Measurements from ENCODE around the gene DPYD.

DNA sequence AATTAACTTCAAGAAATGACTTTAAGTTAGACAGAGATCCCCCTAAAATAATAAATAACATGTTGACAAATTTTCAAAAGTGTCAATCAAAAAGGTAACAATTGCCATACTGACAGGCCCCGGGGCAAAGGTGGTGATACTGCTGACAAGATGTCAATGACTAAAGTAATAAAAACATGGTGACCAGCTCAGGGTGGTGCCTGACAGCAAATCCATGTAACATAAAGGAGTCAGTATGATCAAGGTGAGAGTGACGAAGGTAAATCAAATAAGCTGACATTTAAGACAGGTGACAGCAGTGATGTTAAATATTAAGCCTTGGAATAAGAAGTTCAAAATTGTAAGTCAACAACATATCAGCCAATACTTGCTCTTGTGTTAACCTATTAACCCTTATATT is 387.5 kb downstream of the DPYD start:
- TF ChIP-seq EP300 (IDR thresholded peaks at IDR 0.05; ENCODE audit: borderline replicate concordance in 1 of 2, control insufficient read depth in 1 of 2, low read depth in 2 of 2, low read length in 2 of 2) (no peak), MXI1 (IDR thresholded peaks at IDR 0.05; ENCODE audit: low read depth, low read length) (no peak), CHD1 (IDR thresholded peaks at IDR 0.05; ENCODE audit: low read depth, low read length) (no peak), POLR2AphosphoS5 (IDR thresholded peaks at IDR 0.05; ENCODE audit: low read length) (no peak), POLR2A (IDR thresholded peaks at IDR 0.05; ENCODE audit: low read depth, low read length) (no peak), SMC3 (IDR thresholded peaks at IDR 0.05; ENCODE audit: borderline replicate concordance, low read length) (no peak), JUND (IDR thresholded peaks at IDR 0.05; ENCODE audit: low read depth, low read length) (no peak), HDAC6 (IDR thresholded peaks at IDR 0.05; ENCODE audit: unreplicated experiment) (no peak), CHD2 (IDR thresholded peaks at IDR 0.05; ENCODE audit: borderline replicate concordance, low read depth, low read length) (no peak), HDAC2 (IDR thresholded peaks at IDR 0.05) (no peak), FOS (IDR thresholded peaks at IDR 0.05; ENCODE audit: borderline replicate concordance, extremely low read depth, insufficient read length) (no peak), CEBPB (IDR thresholded peaks at IDR 0.05; ENCODE audit: borderline replicate concordance in 1 of 2, low read depth in 2 of 2, low read length in 2 of 2) (no peak)
- TF ChIP-seq, protein P1, sequence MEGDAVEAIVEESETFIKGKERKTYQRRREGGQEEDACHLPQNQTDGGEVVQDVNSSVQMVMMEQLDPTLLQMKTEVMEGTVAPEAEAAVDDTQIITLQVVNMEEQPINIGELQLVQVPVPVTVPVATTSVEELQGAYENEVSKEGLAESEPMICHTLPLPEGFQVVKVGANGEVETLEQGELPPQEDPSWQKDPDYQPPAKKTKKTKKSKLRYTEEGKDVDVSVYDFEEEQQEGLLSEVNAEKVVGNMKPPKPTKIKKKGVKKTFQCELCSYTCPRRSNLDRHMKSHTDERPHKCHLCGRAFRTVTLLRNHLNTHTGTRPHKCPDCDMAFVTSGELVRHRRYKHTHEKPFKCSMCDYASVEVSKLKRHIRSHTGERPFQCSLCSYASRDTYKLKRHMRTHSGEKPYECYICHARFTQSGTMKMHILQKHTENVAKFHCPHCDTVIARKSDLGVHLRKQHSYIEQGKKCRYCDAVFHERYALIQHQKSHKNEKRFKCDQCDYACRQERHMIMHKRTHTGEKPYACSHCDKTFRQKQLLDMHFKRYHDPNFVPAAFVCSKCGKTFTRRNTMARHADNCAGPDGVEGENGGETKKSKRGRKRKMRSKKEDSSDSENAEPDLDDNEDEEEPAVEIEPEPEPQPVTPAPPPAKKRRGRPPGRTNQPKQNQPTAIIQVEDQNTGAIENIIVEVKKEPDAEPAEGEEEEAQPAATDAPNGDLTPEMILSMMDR (IDR thresholded peaks at IDR 0.05 in 2 of 3, conservative IDR thresholded peaks at IDR 0.05 in 1 of 3; ENCODE audit: control insufficient read depth in 2 of 3, extremely low read depth in 1 of 3, insufficient read depth in 1 of 3, low read depth in 3 of 3, low read length in 3 of 3): no peak
- TF ChIP-seq, protein P2, sequence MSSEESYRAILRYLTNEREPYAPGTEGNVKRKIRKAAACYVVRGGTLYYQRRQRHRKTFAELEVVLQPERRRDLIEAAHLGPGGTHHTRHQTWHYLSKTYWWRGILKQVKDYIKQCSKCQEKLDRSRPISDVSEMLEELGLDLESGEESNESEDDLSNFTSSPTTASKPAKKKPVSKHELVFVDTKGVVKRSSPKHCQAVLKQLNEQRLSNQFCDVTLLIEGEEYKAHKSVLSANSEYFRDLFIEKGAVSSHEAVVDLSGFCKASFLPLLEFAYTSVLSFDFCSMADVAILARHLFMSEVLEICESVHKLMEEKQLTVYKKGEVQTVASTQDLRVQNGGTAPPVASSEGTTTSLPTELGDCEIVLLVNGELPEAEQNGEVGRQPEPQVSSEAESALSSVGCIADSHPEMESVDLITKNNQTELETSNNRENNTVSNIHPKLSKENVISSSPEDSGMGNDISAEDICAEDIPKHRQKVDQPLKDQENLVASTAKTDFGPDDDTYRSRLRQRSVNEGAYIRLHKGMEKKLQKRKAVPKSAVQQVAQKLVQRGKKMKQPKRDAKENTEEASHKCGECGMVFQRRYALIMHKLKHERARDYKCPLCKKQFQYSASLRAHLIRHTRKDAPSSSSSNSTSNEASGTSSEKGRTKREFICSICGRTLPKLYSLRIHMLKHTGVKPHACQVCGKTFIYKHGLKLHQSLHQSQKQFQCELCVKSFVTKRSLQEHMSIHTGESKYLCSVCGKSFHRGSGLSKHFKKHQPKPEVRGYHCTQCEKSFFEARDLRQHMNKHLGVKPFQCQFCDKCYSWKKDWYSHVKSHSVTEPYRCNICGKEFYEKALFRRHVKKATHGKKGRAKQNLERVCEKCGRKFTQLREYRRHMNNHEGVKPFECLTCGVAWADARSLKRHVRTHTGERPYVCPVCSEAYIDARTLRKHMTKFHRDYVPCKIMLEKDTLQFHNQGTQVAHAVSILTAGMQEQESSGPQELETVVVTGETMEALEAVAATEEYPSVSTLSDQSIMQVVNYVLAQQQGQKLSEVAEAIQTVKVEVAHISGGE (CRISPR knock-in tag; IDR thresholded peaks at IDR 0.05): no peak

All from GM12878 (cell line).